ENCODE data around the gene KIF17. TPM values are rescaled to one million over a fixed set of nuclear protein-coding genes. Genes with fewer than 3 reads are reported as not detected.

KIF17 gene
- total and polyA plus RNA-seq, 2 of the 8 experiments (the other 6 are each of a cell fraction or from before 2014, with no cell fraction given): 6.9 to 10.4 TPM

GRCh38 chr1:20644416-20644815 lies 73.4 kb downstream of the KIF17 start:
- peaks cover 0 to 5% (median 3%) of the 10 kb centered on the region in 4 experiments; a peak in 3 of 7 replicates for H3K4me1 ChIP-seq (replicated peaks in 1 of 4; ENCODE audit: control insufficient read depth in 3 of 4, insufficient read depth in 4 of 4, low read length in 3 of 4)
- no peaks in the 10 kb centered on the region for H3K9me3 ChIP-seq (ENCODE audit: insufficient read depth in 2 of 2, low read depth in 1 of 2, low read length in 1 of 2)
- no peak overlapping the region for H3K27ac ChIP-seq (ENCODE audit: low read depth, low read length)
- no peak overlapping the region for H2AFZ ChIP-seq (ENCODE audit: low read length)
- no peak overlapping the region for H2BK12ac ChIP-seq (ENCODE audit: low read depth, low read length)
- H3K27me3 ChIP-seq (replicated peaks in 1 of 4; ENCODE audit: control insufficient read depth in 3 of 4, extremely low read depth in 1 of 4, insufficient read depth in 3 of 4, low read length in 3 of 4): no peaks in the 10 kb centered on the region
- DNase-seq (ENCODE audit: low read depth in 1 of 2, low spot score in 2 of 2): no peak
- no peak overlapping the region for H3K4me3 ChIP-seq (ENCODE audit: extremely low read depth in 1 of 4, insufficient read depth in 2 of 4, low read depth in 3 of 4, low read length in 4 of 4)
- no peak overlapping the region for H2AK5ac ChIP-seq (ENCODE audit: low read depth, low read length)
- no peak overlapping the region for H2BK5ac ChIP-seq (ENCODE audit: low read depth, low read length)
- H3K36me3 ChIP-seq (ENCODE audit: control insufficient read depth in 2 of 4, insufficient read depth in 4 of 4, low read length in 3 of 4): peaks cover 0 to 9% (median 0%) of the 10 kb centered on the region in 4 experiments; a peak in 2 of 8 replicates
- no peak for FAIRE-seq
- H4K91ac ChIP-seq (replicated peaks; ENCODE audit: insufficient read length, low read length): no peak overlapping the region
- no peak overlapping the region for H4K5ac ChIP-seq (ENCODE audit: insufficient read length, low read depth, low read length)
- no peak overlapping the region for H3K18ac ChIP-seq (ENCODE audit: extremely low read depth, low read length)
- no peak overlapping the region for H3K4ac ChIP-seq (replicated peaks; ENCODE audit: insufficient read length, low read depth, low read length)
- H3K4me2 ChIP-seq (ENCODE audit: insufficient read depth in 1 of 2, low read depth in 2 of 2, low read length in 2 of 2): no peak overlapping the region
- no peak overlapping the region for H3K9ac ChIP-seq (replicated peaks in 1 of 4; ENCODE audit: extremely low read depth in 1 of 4, low read depth in 3 of 4, low read length in 3 of 4)
- H3K14ac ChIP-seq (ENCODE audit: insufficient read length): no peak overlapping the region
- H3K23me2 ChIP-seq (ENCODE audit: low read depth, low read length): no peaks in the 10 kb centered on the region
- H4K20me1 ChIP-seq (replicated peaks in 1 of 2; ENCODE audit: control insufficient read depth in 1 of 2, insufficient read depth in 2 of 2, low read length in 2 of 2): peaks cover 3 to 5% of the 10 kb centered on the region in 2 experiments
- POLR2A ChIA-PET (ENCODE audit: partially characterized antibody): no interaction called here
- H2BK20ac ChIP-seq (ENCODE audit: low read length): no peak overlapping the region
- 93% methylated on average over 12 of the region's 13 CpGs; no CpG with 5 or more reads in 1 of the 2 experiments for WGBS, 2 experiments (ENCODE audit: extremely low coverage in 1 of 2, insufficient coverage in 1 of 2, insufficient read length in 1 of 2, insufficient replicate concordance in 2 of 2, low coverage in 1 of 2, low lambda C conversion rate in 2 of 2, missing lambda C conversion rate in 1 of 2)
- no peak overlapping the region for H3K23ac ChIP-seq (ENCODE audit: insufficient read length)
- no peak overlapping the region for H2BK120ac ChIP-seq (replicated peaks; ENCODE audit: low read depth, low read length)
- CTCF ChIA-PET (ENCODE audit: partially characterized antibody): no interaction called here
- no peaks in the 10 kb centered on the region for H3K79me2 ChIP-seq (ENCODE audit: control insufficient read depth in 1 of 2, insufficient read depth in 2 of 2, low read length in 2 of 2)
- no peaks in the 10 kb centered on the region for H3K79me1 ChIP-seq (ENCODE audit: low read depth, low read length)
- H4K8ac ChIP-seq (ENCODE audit: extremely low read depth, insufficient read depth, low read length): no peak overlapping the region
- H3K56ac ChIP-seq (replicated peaks; ENCODE audit: insufficient read length, low read depth, low read length): no peak overlapping the region
- H2BK15ac ChIP-seq (ENCODE audit: low read length): no peak overlapping the region
- TF ChIP-seq USF2 (IDR thresholded peaks at IDR 0.05; ENCODE audit: low read length) (no peak), BCL11A (IDR thresholded peaks at IDR 0.05; ENCODE audit: low read depth in 2 of 2, low read length in 2 of 2) (no peak), KDM4A (IDR thresholded peaks at IDR 0.05; ENCODE audit: low read depth, low read length, severe bottlenecking) (no peak), NRF1 (IDR thresholded peaks at IDR 0.05; ENCODE audit: low read depth, low read length) (no peak), ASH2L (IDR thresholded peaks at IDR 0.05; ENCODE audit: low read length) (no peak), RNF2 (IDR thresholded peaks at IDR 0.05; ENCODE audit: borderline replicate concordance, low read depth, low read length, missing control alignments, poor library complexity, severe bottlenecking) (no peak), SIN3A (conservative IDR thresholded peaks at IDR 0.05 in 1 of 2, IDR thresholded peaks at IDR 0.05 in 1 of 2; ENCODE audit: low read depth in 1 of 2, low read length in 2 of 2) (no peak), POLR2A (IDR thresholded peaks at IDR 0.05; ENCODE audit: control extremely low read depth in 1 of 2, low read depth in 2 of 2, low read length in 2 of 2) (no peak)
